HL-60 (cell line): ENCODE measurements around the gene MYL2.

Experiments used
- DNase-seq, 2 experiments: peaks; one replicate each; pipeline ENCODE4 v3.0.0-alpha.2; 2010 to 2020; ENCODE audit warnings: low read depth in 1 of 2, low spot score in 1 of 2
- H3K27ac ChIP-seq: fragments of 250-450 bp; sonication (Bioruptor Pico); replicated peaks from 2 replicates; pipeline ENCODE4 v1.5.1; 2020; ENCODE audit warnings: mild to moderate bottlenecking, moderate library complexity
- H3K27me3 ChIP-seq: fragments of 250-450 bp; sonication (Bioruptor Pico); 2 replicates; pipeline ENCODE4 v1.5.1; 2021; ENCODE audit warnings: mild to moderate bottlenecking, moderate library complexity; ENCODE audit not compliant: insufficient read depth, poor library complexity, severe bottlenecking
- H3K4me3 ChIP-seq: replicated peaks from 2 replicates; pipeline ENCODE4 v1.5.1; 2011; ENCODE audit warnings: mild to moderate bottlenecking, control low read depth, low read length; ENCODE audit not compliant: insufficient read depth
- CTCF ChIP-seq: IDR thresholded peaks from one replicate; pipeline ENCODE4 v1.5.1; 2011; ENCODE audit warnings: low read length, control low read depth, inconsistent platforms; ENCODE audit not compliant: insufficient read depth
- GABPA ChIP-seq: IDR thresholded peaks from 2 replicates; pipeline ENCODE4 v1.6.1; 2012; ENCODE audit warnings: low read depth
- POLR2AphosphoS5 ChIP-seq: IDR thresholded peaks from 2 replicates; pipeline ENCODE4 v1.6.1; 2012; ENCODE audit warnings: low read depth
- REST ChIP-seq: IDR thresholded peaks from 2 replicates; pipeline ENCODE4 v1.6.1; 2012; ENCODE audit warnings: low read depth; ENCODE audit not compliant: insufficient replicate concordance
- SPI1 ChIP-seq: IDR thresholded peaks from 2 replicates; pipeline ENCODE4 v1.6.1; 2012; ENCODE audit warnings: low read depth, mild to moderate bottlenecking, borderline replicate concordance

Gene MYL2

GRCh38 chr12:110943373-110943772 is 23.0 kb upstream of the MYL2 start:
- no peaks in the 10 kb centered on the region for H3K27me3 ChIP-seq
- no peak overlapping the region for H3K27ac ChIP-seq
- DNase-seq, result no peak
- TF ChIP-seq CTCF (no peak), POLR2AphosphoS5 (no peak), SPI1 (no peak), REST (no peak), GABPA (no peak)
- H3K4me3 ChIP-seq, result no peak overlapping the region

GRCh38 chr12:110941391-110941790 is 21.0 kb upstream of the MYL2 start:
- DNase-seq, result no peak
- H3K27ac ChIP-seq, result no peak overlapping the region
- no peak for TF ChIP-seq REST
- TF ChIP-seq SPI1, result no peak
- no peak for TF ChIP-seq CTCF
- TF ChIP-seq GABPA, result no peak
- TF ChIP-seq POLR2AphosphoS5, result no peak
- H3K27me3 ChIP-seq, result no peaks in the 10 kb centered on the region
- H3K4me3 ChIP-seq, result no peak overlapping the region

- Histone ChIP-seq H3K27ac (no peak overlapping the region), H3K4me3 (no peak overlapping the region), H3K27me3 (no peaks in the 10 kb centered on the region)
- TF ChIP-seq GABPA, result no peak
- TF ChIP-seq CTCF, result no peak
- TF ChIP-seq REST, result no peak
- no peak for TF ChIP-seq SPI1
- TF ChIP-seq POLR2AphosphoS5, result no peak
- no peak for DNase-seq
These were observed 20.6 kb upstream of the MYL2 start for GRCh38 chr12:110940933-110941332.
